OCI-LY7 (cell line): Measurements from ENCODE around the gene STX11.

ENCODE experiments used
- EZH2phosphoT487 ChIP-seq: fragments of 200-600 bp; sonication (generic); IDR thresholded peaks from 2 replicates; pipeline ENCODE4 v1.6.1; 2018; ENCODE audit warnings: low read depth, borderline replicate concordance, mild to moderate bottlenecking, mixed run types, antibody characterized with exemption, low read length, moderate library complexity, mixed read lengths
- TF ChIP-seq, protein P1 (sequence below): fragments of 200-600 bp; sonication (generic); conservative IDR thresholded peaks from 2 replicates; pipeline ENCODE4 v1.5.1; 2014; ENCODE audit warnings: mild to moderate bottlenecking, antibody characterized with exemption, low read length, moderate library complexity, mixed read lengths

DNA sequence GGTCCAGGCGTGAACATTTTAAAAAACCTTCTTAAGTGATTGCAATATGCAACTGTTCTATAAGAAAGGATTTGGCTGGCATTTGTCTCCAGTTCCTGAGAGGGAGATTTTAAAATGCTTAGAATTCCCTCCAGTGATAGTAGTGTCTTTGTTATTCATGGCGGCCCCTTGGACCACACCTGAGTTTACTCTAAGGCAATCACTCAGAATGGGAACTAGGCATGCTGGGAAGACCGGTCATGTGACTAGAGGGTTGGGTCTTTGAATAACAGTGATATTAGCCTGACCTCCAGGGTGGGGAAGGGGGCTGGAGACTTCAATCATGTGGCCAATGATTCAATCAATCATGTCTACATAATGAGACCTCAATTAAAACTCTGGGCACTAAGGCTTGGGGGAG is 84.1 kb downstream of the STX11 start:
- TF ChIP-seq, protein P1, sequence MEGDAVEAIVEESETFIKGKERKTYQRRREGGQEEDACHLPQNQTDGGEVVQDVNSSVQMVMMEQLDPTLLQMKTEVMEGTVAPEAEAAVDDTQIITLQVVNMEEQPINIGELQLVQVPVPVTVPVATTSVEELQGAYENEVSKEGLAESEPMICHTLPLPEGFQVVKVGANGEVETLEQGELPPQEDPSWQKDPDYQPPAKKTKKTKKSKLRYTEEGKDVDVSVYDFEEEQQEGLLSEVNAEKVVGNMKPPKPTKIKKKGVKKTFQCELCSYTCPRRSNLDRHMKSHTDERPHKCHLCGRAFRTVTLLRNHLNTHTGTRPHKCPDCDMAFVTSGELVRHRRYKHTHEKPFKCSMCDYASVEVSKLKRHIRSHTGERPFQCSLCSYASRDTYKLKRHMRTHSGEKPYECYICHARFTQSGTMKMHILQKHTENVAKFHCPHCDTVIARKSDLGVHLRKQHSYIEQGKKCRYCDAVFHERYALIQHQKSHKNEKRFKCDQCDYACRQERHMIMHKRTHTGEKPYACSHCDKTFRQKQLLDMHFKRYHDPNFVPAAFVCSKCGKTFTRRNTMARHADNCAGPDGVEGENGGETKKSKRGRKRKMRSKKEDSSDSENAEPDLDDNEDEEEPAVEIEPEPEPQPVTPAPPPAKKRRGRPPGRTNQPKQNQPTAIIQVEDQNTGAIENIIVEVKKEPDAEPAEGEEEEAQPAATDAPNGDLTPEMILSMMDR: no peak
- no peak for TF ChIP-seq EZH2phosphoT487
